HepG2 (cell line): ENCODE results near the gene SLC15A1.
"Not testable (repeated sequence)": the region's sequence is repeated elsewhere in the genome, so short reads cannot be mapped to it uniquely, and the experiment has no call there.

Experiments
- HNRNPL ChIP-seq: fragments of 200-400 bp; formaldehyde crosslinking; IDR thresholded peaks from 2 replicates; pipeline ENCODE4 v1.6.1; 2017; ENCODE audit warnings: mild to moderate bottlenecking, low read depth, low read length
- KAT8 ChIP-seq: IDR thresholded peaks from 2 replicates; pipeline ENCODE4 v1.6.1; 2016; ENCODE audit warnings: missing genetic modification reagents, missing compliant biosample characterization
- SIN3A ChIP-seq: IDR thresholded peaks from 2 replicates; pipeline ENCODE4 v1.6.1; 2011; ENCODE audit warnings: low read depth, mild to moderate bottlenecking, control low read depth, low read length, borderline replicate concordance
- TP53 ChIP-seq: sonication (generic); formaldehyde crosslinking; conservative IDR thresholded peaks from 2 replicates; pipeline ENCODE4 v1.4.0; 2020; ENCODE audit warnings: missing genetic modification reagents
- TF ChIP-seq, protein P1 (sequence below): sonication (generic); formaldehyde crosslinking; IDR thresholded peaks from 2 replicates; pipeline ENCODE4 v1.5.0; 2020; ENCODE audit warnings: mild to moderate bottlenecking, missing genetic modification reagents, moderate library complexity

DNA sequence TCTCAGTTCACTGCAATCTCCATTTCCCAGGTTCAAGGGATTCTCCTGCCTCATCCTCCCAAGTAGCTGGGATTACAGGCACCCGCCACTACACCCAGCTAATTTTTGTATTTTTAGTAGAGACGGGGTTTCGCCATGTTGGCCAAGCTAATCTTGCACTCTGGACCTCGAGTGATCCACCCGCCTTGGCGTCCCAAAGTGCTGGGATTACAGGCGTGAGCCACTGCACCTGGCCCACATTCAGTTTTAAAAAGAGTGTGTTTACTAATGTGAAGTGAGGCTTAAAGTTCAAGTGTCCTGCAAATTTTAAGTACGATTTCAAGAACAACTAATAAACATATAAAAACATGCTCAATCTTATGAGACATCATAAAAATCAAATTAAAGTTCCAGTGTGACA is 114.1 kb downstream of the SLC15A1 start:
- not testable (repeated sequence) for TF ChIP-seq KAT8 (CRISPR knock-in tag); TP53 (CRISPR knock-in tag); HNRNPL; SIN3A
- TF ChIP-seq, protein P1, sequence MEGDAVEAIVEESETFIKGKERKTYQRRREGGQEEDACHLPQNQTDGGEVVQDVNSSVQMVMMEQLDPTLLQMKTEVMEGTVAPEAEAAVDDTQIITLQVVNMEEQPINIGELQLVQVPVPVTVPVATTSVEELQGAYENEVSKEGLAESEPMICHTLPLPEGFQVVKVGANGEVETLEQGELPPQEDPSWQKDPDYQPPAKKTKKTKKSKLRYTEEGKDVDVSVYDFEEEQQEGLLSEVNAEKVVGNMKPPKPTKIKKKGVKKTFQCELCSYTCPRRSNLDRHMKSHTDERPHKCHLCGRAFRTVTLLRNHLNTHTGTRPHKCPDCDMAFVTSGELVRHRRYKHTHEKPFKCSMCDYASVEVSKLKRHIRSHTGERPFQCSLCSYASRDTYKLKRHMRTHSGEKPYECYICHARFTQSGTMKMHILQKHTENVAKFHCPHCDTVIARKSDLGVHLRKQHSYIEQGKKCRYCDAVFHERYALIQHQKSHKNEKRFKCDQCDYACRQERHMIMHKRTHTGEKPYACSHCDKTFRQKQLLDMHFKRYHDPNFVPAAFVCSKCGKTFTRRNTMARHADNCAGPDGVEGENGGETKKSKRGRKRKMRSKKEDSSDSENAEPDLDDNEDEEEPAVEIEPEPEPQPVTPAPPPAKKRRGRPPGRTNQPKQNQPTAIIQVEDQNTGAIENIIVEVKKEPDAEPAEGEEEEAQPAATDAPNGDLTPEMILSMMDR (CRISPR knock-in tag): not testable (repeated sequence)
